Activated T-cell treated with anti-CD3 and anti-CD28 coated beads, Interleukin-2, amount 50 U/mL, for 1 hour (primary cell): ENCODE data around the gene PRSS27.

Source experiments
- DNase-seq: peaks from one replicate; pipeline ENCODE4 v3.0.0-alpha.2; 2020

PRSS27 gene

GRCh38 chr16:2749936-2750335, 29.9 kb upstream of the PRSS27 start:
- no peak for DNase-seq

GRCh38 chr16:2749476-2749875, 29.5 kb upstream of the PRSS27 start:
- no peak for DNase-seq

- DNase-seq: no peak
Observed at GRCh38 chr16:2748757-2749455, 28.9 kb upstream of the PRSS27 start.

GRCh38 chr16:2745961-2746360, 25.9 kb upstream of the PRSS27 start:
- no peak for DNase-seq

- DNase-seq: no peak
Observed at GRCh38 chr16:2745116-2745890, 25.3 kb upstream of the PRSS27 start.

- DNase-seq: no peak
Observed at GRCh38 chr16:2744711-2745110, 24.7 kb upstream of the PRSS27 start.

- DNase-seq: no peak
Observed at GRCh38 chr16:2743007-2743810, 23.2 kb upstream of the PRSS27 start.

- DNase-seq: no peak
Observed at GRCh38 chr16:2742323-2743006, 22.4 kb upstream of the PRSS27 start.

- DNase-seq: no peak
Observed at GRCh38 chr16:2741168-2741567, 21.1 kb upstream of the PRSS27 start.

GRCh38 chr16:2740476-2740875, 20.5 kb upstream of the PRSS27 start:
- no peak for DNase-seq

GRCh38 chr16:2739625-2740430, 19.8 kb upstream of the PRSS27 start:
- no peak for DNase-seq

- no peak for DNase-seq
Observed at GRCh38 chr16:2738615-2739014, 18.6 kb upstream of the PRSS27 start.

- no peak for DNase-seq
Observed at GRCh38 chr16:2737895-2738418, 17.9 kb upstream of the PRSS27 start.

GRCh38 chr16:2737238-2737605, 17.2 kb upstream of the PRSS27 start:
- DNase-seq: no peak

GRCh38 chr16:2736476-2737237, 16.6 kb upstream of the PRSS27 start:
- DNase-seq: no peak

GRCh38 chr16:2734844-2735515, 15.0 kb upstream of the PRSS27 start:
- DNase-seq: no peak

- no peak for DNase-seq
Observed at GRCh38 chr16:2728034-2728433, 8.0 kb upstream of the PRSS27 start.

- DNase-seq: no peak
Observed at GRCh38 chr16:2726923-2727322, 6.9 kb upstream of the PRSS27 start.

- no peak for DNase-seq
Observed at GRCh38 chr16:2724816-2725348, 4.9 kb upstream of the PRSS27 start.

- no peak for DNase-seq
Observed at GRCh38 chr16:2724088-2724676, 4.2 kb upstream of the PRSS27 start.
